IPS-11a (cell line): ENCODE measurements around the gene KCNK10.

Experiments
- H3K4me3 ChIP-seq: one replicate; pipeline ENCODE4 v1.5.1; 2013; ENCODE audit warnings: low read depth, low read length, control low read depth

Gene KCNK10

DNA sequence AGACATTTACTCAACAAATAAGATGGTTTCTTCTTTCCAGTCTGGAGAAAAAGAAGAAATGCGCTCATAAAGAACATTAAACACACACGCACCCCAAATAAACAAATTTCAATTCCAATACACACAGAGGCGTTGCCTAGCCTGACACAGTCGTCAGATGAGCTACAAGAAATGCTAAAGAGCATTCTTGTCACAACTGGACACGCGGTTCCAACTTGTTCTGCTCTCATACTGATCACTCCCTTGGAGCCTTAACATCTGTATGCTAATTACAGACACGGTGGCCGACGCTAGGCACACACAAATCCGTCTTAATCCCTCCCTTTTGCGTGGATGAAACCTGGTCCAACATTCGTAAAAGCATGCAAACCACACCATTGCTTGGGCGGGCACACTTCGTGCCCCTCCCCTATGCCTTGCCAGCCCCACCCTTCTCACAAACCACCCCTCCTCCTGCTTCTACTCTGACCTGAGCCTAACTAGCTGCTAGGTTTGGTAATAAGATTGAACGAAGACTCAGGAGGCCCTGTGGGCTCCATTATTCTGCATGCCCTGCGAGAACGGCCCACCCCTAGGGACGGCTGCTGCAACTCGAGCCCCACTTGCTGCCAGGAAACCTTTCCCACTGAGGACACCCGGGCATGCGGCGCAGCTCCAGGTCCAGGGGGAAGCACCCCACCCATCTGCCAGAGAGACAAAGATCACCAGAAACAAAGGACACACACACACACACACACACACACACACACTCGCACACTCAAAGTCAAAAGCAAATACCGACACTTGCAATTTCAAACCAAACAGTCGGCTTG lies 1.2 kb downstream of the KCNK10 start:
- H3K4me3 ChIP-seq = peak overlapping the region; percentile 60

DNA sequence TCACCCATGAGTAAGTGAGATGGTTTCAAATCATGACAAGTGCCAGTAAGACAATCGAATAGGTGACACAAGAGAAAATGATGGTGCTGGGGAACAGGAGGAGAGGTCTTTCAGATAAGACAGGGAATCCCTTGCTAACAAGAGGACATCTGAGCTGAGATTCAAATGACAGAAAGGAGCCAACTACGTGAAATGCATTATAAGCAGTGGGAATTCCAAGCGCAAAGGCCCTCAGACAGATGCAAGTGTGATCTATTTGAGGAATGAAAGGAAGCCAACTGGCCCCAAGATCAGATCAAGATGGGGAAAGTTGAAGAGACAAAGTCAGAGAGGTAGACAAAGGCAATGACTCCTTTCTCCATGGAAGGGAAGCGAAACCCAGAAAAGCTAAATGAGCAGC lies 4.7 kb downstream of the KCNK10 start:
- H3K4me3 ChIP-seq = no peak overlapping the region

DNA sequence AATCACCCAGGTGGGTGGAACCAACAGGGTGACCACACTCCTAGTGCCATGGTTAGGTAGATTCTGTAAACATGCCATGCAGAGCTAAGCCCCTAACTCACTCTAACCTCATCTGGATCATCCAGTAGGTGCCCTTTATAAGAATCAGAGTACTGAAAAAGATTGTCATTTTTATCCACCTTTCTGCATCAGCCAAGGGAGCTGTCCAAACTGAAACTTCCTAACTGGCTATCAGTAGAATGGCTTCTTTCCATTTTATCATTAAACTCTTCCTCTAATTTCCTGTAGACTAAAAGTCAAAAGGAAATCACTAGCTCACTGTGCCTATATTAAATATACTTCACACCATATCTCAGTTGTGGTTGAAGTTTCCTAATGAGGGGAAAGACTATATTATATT lies 6.5 kb downstream of the KCNK10 start:
- H3K4me3 ChIP-seq = no peak overlapping the region

DNA sequence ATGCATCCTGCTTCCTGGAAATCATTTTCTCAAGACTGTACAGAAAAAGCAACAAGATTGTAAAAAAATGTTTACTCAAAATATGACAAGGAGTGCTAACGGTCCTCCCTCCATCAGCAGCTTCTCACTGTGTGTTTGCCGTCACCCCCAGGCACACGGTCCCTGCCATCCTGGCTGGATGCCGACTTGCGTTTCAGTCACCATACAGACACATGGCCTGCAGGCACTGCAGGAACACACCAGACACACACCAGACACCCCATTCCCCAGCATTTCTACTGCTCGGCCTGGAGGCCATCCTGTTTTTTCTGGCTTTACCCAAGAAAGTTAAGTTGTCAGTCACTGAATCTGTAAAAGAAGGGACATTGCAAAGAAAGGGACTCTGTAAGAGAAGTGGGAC lies 10.8 kb downstream of the KCNK10 start:
- H3K4me3 ChIP-seq = no peak overlapping the region

DNA sequence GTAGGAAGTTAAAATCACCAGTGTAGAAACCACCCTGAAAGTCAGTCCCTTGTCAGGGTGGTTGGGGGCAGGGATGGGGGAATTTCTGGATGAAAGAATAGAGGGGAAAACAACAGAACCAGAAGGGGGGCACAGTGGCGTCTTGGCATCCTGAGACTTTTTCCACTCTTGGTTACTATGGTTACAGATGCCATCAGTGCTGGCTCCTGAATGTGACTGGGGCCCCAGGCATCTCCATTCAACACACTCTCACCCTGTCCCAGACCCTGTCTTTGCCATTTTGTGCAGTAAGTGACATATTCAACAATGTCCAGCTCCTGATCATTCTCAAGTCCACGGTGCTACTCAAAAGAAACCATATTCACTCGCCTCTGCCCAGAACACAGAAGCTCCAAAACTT lies 11.3 kb downstream of the KCNK10 start:
- H3K4me3 ChIP-seq = no peak overlapping the region

DNA sequence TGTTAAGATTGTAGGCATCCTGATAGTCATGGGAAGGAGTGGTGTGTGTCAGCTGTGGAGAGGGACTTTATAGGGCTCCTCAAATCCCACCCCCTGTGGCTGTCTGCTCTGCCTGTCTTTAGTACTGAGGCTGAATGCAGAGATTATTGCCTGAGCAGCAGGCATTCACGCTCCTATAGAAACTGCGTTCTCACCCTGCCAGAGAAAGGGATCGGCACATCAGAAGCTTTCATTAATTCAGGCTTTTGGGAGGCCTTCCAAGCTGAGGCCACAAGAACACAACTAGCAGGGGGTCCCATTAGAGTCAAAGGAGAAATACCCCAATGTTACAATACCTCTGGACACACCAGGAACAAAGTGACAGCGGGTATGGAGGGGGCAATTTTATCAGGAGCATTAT lies 12.6 kb downstream of the KCNK10 start:
- no peak overlapping the region for H3K4me3 ChIP-seq

DNA sequence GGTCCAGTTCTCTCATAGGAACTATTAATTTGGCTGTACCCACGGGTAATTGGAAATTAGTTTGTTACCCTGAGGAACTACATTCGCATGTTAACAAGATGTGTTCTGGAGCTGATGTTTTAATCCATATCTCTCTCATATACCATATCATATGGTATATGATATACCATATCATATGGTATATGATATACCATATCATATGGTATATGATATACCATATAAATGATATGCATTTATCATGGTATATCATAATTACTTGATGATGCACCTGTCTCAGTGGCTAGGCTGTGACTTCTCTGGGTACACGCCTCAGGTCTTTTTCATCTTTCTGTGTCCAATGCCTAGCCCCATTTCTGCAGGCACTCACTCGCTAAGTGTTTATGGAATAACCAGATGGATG lies 13.0 kb downstream of the KCNK10 start:
- no peak overlapping the region for H3K4me3 ChIP-seq

DNA sequence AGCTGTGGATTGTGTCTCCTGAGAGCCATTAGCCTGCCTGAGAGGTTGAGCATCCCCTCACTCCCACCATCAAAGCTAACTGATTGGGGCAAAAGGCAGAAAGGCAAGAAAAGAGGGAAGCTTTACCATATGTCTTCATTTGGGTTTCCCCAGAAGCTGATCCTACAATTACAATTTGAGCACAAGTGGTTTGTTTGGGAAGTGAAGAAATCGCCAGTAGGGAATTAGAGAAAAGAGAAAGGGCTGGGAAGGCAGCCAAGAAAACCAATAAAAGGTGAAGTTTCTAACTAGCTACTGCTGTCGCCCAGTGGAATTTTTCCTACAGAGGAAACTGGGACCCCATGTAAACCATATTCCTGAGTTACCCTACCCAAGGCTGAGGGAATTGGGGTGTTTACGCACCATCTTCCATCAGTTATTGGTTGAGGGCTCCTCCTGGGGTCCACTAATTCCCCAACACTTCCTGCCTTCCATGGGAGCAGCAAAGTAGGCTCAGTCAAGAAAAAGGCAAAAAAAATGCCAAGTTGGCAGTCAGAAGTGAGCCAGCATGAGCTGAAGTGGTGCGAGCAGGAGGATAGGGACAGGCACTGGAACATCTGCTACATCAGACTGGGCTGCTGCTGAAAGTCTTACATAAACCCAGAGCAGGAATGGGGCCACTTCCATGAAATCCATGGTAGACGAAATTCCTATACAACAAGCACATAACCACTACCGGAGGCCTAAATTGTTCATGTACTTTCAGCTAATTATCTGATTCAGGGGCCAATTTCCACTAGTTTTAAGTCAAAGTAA lies 17.3 kb downstream of the KCNK10 start:
- no peak overlapping the region for H3K4me3 ChIP-seq

DNA sequence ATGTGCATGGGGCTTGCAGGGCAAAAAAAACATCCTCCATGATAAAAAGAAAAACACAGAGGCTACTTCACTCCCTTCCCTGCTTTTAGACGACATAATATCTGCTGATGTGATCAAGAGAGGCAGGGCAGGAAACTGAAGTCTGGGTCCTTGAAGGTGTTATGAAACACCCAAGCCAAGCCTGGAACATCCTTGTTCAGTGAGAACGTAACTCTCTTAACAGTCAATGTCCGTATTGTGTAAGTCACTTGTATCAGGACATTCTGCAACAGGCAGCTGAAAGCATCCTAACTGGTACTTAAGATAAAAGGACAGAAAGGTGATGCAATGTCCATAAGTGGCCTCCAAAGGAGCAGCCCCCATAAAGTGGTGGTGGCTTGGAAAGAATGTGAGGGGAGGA lies 20.0 kb downstream of the KCNK10 start:
- no peak overlapping the region for H3K4me3 ChIP-seq

DNA sequence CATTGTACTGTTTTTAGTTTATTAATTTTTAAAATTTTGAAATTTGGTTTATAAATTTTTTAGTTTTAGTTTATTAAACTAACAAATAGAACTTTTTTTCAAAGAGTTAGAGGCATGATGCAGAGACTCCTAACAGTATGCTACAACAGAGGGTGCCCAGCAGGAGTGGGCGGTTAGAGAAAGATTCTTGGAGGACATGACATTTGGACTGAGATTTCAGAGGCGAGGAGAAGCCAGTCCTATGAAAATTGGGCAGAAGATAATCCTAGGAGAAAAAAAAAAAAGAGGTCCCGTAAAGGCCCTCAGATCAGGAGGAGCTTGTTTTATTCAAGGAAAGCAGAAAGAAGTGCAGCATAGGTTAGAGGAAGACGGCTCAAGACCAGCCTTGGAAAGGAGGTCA lies 21.7 kb downstream of the KCNK10 start:
- H3K4me3 ChIP-seq = no peak overlapping the region

DNA sequence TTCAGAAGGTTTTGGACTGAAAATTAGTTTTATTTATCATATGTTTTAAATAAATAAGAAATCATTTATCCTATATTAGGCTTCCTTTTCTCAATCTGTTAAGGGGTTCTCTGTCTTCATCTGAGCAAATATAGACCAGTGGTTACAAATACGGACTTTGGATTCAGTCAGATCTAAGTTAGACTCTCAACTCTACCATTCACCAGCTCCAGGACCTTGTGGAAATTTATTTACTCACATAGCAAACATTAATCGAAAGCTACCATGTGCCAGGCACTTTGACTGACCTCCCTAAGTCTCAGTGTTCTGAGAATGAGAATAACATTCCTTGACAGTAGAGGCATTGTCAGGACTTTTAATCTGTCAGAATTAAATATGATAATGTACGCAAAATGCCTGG lies 22.3 kb downstream of the KCNK10 start:
- no peak overlapping the region for H3K4me3 ChIP-seq

DNA sequence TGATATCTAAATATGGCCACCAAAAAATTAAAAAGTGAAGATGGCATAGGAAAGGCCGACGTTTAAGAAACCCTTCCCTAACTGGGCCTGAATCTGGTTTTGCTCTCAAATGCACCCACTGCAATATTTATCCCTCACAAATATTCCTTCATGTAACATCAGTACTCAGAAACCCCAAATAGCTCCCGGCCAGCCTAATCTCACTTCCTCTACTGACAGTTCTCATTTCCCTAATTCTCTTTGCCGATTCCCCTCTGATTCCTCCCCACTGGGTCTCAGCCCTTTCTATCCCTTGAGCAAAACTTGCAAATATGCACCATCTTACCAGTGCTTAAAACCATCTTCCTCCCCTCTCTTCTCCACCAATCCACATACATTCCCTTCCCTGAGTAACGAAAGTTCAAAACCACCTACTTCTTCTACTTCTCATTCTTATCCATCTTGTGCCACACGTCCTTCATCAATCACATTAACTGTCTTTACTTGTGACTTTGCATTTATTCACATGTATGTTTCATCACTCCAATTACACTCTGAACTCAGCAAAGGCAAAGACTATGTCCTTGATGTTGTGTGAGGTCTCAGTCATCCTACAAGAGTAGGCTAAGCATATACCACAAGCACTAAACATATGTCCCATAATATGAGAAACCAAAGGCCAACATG lies 23.1 kb downstream of the KCNK10 start:
- H3K4me3 ChIP-seq = no peak overlapping the region

DNA sequence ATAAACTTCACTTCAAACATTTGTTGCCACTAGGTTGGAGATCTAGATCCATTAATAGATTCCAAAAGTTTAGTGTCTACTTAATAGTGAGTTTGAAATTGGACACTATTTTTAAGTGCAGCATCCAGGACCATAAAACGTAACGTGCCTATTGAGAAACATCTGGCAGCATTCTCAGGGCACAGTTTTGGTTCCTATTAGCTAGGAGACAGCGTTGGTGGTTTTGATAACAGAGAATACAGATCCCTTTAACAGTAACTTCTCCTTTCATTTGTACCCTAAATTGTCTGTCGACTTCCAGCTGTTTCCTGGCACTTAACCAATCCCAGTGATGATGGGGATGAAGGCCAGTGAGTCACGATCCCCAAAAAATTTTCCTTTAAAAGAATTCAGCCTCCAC lies 25.8 kb downstream of the KCNK10 start:
- H3K4me3 ChIP-seq = no peak overlapping the region

DNA sequence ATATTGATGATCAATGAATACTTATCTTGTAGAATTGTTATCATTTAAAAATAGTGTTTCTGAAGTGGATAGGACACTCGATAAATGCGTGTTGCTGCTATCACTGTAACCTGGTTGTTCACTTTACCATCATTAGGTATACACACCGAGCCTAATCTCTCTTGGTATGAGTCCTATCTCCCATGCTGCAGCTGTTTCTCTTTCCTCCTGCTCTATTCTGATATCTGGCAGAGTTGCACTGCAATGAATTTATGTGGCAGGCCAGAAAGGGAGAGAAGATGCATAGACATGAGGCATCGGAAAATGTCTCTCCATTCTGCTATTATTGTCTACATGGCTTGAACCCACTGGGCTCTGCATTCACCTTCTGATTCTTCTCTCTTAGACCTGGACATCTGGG lies 26.7 kb downstream of the KCNK10 start:
- no peak overlapping the region for H3K4me3 ChIP-seq

DNA sequence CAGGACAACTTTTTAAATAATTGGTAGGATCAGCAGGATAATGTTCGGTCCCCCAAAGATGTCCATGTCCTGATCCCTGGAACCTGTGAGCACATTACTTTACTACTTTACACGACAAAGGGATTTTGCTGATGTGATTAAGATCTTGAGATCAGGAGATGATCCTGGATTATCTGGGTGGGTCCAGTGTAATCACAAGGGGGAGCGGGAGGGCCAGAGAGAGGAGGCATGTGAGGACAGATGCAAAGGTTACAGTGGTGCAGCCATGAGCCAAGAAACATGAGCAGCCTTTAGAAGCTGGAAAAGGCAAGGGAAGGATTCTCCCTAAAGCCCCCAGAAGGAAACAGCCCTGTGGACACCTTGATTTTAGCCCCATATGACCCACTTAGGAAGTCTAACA lies 33.1 kb downstream of the KCNK10 start:
- H3K4me3 ChIP-seq = no peak overlapping the region

DNA sequence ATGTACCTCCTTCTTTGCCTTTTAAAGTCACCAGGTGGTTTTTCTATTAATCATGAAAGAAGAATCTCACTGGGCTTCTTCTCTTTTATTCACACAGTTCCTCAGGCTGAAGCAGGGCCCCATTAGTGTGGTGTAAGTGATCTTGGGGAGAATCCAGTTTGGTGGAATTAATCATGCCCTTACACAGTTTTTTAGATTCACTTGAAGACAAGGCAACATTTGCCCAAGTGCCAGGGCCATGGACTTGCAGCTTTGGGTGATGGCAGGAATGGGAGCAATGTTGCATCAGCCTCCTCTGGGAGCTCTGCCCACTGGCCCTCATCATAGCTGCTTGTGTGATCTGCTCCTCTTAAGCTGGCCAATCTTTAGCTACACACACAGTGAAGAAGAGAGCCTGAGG lies 33.8 kb downstream of the KCNK10 start:
- no peak overlapping the region for H3K4me3 ChIP-seq

DNA sequence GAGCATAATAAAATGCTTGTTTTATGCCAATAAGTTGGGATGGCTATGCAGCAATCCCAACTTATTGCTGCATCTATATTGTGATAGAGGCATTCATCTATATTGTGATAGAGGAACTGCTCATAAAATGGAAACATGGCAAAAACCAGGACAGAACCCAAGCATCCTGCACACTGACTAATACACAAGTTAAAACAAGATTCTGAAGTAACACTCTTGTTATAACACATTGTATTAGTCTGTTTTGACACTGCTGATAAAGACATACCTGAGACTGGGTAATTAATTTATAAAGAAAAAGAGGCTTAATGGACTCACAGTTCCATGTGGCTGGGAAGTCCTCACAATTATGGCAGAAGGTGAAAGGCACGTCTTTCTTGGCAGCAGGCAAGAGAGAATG lies 36.8 kb downstream of the KCNK10 start:
- no peak overlapping the region for H3K4me3 ChIP-seq

DNA sequence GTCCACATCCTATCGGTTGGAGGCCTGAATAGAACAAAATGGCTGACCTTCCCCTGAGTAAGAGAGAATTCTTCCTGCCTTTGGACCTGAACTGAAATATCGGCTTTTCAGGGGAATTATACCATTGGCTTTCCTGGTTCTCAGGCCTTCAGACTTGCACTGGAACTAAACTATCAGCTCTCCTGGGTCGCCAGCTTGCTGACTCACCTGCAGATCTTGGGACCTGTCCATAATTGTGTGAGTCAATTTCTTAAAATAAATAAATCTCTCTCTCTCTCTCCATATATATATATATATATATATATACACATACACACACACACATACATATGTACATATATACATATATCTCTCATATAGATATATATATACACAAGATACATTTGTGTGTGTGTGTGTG lies 41.6 kb downstream of the KCNK10 start:
- no peak overlapping the region for H3K4me3 ChIP-seq

DNA sequence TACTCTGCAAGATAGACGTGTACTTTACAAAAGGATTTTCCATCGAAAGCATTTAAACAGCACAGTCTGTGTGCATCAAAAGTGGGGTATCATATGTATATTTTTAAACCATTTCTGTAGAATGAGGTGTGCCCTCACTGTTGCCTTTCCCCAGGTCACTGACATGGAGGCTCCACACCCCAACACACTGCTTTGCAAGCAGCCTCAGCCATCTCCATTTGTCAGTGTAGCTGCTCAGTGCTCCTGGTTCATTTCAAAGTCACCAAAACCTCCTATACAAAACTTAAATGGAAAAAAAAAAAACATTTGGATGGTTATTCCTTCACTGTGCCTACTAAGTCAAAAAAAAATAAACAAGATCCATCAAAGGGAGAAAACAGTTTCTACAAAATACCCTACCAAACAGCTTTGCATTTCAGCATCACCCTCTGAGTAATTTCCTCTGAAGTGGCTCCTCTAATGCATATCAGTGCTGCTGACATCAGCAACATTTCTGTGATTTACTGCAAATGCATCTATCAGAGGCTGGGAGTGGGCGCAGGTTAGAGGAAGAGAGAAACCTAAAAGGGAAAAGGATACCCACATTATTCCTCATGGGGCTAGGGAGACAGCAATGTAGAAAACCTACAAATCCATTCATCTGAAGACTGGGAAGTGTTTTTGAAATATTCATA lies 46.0 kb downstream of the KCNK10 start:
- no peak overlapping the region for H3K4me3 ChIP-seq

DNA sequence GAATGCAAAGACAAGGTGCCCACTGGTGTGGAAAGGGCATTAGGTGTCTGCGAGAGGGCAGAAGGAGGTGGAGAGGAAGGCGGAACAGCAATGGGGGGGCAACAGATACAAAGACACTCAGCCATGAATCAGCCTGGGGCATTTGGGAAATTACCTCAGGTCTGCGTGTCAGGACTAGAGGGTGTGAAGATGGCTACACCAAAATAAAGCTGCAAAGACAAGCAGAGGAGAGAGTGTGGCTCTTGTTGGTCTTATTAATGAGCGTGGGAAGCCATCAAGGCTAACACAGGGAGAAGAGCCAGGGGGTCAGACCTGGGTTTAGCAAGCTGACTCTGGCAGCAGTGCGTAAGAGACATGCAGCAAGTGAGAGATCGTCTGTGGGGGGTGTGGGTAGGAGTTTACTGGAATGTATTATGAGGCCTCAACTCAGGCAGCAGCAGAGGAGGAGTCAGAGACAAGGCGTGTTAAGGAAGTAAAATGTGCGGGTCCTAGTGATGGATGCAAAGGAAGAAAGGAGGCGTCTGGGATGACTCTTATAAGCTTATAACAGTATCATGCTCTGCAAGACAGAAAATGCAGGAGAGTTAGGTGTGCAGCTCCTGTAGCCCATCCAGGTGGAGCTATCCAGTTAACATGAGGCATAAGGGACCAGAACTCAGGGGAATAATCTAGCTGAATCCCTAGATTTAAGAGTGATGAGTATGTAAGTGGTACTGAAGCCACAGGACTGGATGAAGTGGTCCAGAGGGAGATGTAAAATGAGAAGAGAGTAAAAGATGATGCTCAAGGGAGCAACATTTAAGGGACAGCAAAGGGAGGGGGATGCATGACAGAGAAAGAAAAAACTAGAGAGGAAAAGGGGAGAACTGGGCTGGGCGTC lies 50.4 kb downstream of the KCNK10 start:
- no peak overlapping the region for H3K4me3 ChIP-seq
